ENCODE results near the gene NOTCH1.

Gene NOTCH1

DNA sequence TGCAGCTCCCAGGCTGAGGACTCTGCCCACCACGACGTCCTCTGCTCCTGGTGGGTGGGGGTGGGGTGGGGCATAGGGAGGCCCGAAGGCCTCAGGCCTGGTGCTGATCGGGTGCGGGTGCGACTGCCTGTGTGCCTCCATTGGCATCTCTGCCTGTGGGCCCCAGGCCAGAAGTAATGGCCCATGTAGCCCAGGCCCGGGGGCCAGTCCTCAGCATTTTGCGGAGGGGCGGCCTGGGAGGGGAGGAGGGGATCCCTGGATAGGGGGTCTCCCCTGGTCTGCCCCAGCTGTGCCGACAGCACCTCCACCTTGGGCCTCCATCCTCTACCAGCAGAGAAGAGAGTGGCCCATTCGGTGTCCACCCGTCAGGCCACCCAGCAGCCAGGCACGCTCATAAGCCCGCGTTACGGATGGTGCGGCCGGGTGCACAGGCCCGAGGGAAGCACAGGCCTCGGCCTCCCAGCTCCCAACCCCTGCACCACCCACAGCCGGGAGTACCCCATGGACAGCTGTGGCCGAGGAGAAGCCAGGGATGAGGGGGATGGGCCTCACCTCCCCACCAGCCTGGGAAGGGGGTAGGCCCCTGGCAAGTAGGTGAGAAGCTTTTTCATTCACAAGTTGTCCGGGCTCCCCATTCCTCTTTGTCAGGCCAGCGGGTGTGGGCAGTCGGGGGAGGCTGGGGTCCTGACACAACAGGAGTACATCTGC is 1.8 kb upstream of the NOTCH1 start:
- DNase-seq: no peak

DNA sequence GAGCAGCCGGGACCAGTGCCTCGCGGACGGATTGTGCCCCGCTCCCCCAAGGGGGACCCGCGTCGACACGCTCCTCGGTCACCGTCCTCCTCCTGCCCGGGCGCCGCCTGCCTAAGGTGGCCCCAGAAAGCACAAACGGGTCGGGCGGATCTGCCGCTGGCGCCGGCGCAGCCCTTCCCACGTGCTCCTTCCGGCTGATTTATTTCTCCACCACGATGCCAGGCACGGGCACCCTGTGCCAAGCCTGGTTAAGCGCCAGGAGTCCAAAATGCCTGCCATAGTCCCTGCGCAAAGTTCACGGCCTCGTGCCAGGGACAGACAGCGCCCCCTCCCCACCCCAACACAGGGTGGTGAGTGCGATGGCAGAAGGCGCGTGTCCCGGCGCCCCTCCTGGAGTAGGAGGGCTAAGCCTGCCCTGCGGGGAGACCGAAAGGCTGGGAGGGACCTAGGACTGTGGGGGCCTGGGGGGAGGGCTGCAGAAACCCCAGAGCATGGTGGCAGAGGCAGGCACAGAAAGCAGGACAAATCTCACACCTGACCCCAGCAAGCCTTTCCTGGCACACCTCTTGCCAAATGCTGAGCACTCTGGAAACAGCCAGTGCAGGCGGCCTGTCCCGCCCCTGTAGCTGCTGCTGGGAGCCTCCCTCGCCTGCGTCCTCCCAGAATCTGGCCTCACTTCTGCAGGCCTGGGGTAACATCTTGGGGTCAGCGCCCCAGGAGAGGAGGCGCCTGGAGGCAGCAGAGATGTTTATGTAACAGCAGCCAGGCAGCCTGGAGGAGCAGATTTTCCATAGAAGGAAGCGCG is 1.1 kb upstream of the NOTCH1 start:
- peak in 32 of 56 donors; percentile 30 to 72 (median 56) for DNase-seq

DNA sequence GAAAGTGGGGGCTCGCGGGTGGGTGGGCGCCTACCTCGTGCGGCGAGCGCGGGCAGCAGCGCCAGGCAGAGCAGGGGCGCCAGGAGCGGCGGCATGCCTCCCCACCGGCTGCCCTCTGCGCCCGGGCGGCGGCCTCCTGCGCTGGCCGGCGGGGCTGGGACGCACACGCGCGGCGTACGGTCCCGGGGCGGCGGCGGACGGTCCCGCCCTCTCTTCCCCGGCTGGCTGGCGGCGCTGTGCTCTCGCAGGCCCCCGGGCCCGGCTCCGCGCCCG is 220 bp downstream of the NOTCH1 start:
- DNase-seq: no peak

- DNase-seq: peak in 3 of 56 donors; percentile 62 to 67 (median 65)
These were observed 720 bp downstream of the NOTCH1 start for GRCh38 chr9:136544964-136545691.

- DNase-seq: peak in 54 of 56 donors; percentile 42 to 94 (median 85)
These were observed 1.3 kb downstream of the NOTCH1 start for GRCh38 chr9:136544548-136544963.

- DNase-seq: peak in 55 of 56 donors; percentile 30 to 93 (median 84)
These were observed 1.9 kb downstream of the NOTCH1 start for GRCh38 chr9:136543830-136544547.

DNA sequence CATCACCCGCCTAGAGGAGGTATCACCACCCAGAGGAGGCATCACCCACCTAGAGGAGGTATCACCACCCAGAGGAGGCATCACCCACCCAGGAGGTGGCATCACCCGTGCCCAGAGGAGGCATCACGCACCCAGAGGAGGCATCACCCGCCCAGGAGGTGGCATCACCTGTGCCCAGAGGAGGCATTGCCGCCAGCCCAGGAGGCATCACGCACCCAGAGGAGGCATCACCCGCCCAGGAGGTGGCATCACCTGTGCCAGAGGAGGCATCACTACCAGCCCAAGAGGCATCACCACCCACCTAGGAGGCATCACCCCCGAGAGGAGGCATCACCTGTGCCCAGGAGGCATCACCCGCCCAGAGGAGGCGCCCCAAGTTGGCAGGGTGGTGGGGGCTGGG is 2.6 kb downstream of the NOTCH1 start:
- peak in 1 of 56 donors; percentile 60 for DNase-seq

DNA sequence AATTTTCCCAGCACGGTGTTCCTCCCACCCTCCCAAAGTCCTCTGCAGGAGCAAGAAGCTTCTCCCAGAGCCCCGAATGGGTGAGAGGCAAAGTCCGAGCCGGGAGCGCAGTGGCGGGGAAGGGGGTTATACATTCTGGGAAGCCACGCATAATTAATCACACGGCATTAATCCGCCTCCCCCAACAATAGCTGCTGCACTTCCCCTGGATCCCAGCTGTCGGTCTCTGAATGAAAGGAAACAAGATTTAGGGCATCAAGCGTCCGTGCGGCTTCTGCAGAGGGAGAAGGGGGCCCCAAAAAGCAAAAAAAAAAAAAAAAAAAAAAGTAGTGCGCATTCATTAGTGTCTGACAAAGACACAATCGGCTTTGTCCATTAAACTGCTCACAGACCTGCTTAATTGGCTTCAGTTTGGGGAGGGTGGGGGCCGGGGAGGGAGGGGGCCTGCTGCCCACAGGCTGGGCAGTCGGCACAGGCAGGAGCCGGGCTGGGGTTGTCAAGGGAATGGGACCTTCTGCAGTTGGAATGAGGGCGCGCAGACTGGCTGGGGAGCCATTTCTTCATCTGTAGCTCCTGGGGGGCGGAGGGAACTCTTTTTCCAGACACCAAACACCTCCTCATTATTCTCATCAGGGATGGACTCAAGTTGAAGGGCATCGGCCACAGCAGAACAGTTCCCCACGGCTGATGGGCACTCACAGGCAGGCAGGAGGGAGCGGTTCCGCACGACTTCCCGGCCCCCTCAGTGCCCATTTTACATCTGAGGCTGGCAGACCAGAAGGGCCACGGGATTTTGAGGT is 3.4 kb downstream of the NOTCH1 start:
- DNase-seq: peak in 45 of 56 donors; percentile 27 to 82 (median 56)

GRCh38 chr9:136541709-136542108 is 4.1 kb downstream of the NOTCH1 start:
- peak in 35 of 56 donors; percentile 28 to 77 (median 49) for DNase-seq

GRCh38 chr9:136541179-136541578 is 4.7 kb downstream of the NOTCH1 start:
- no peak for DNase-seq

GRCh38 chr9:136539427-136540421 is 6.1 kb downstream of the NOTCH1 start:
- DNase-seq: peak in 32 of 56 donors; percentile 15 to 70 (median 43)

DNA sequence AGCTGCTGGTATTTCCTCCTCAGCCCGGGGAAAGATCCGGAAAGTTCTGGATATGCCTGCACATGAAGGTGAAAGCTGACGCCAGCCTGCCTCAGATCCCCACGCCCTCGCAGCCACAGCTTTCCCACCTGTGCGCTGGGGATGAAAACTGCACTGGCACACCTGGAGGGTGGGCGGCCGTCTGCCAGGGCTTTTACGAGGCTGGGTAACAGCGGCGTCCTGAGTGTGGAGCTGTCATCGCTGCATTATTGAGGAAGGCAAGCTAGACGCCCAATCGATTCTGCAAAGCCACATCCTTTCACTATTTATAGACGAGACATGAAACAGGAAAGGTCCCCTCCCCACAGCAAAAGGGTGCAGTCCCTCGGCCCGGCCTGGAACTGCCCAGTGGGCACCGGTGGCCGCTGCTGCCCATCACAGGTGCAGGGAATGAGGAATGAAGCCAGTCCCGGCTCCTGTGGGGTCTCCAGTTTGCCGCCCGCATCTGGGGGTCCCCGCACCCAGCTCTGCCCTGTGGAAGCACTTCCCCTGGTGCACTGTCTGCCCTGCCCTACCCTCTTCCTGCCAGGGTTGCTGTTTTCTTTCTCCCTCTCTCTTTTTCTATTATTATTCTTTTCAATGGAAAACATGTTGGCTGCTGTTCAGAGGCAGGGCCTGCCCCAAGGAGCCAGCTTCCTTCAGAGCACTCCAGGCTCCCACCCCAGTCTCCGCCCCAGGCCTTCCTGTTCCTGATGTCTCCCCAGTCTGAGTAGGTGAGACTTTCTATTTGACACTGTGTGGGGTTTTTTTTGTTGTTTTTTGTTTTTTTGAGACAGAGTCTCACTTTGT is 7.0 kb downstream of the NOTCH1 start:
- DNase-seq: peak in 7 of 56 donors; percentile 17 to 48 (median 33)

DNA sequence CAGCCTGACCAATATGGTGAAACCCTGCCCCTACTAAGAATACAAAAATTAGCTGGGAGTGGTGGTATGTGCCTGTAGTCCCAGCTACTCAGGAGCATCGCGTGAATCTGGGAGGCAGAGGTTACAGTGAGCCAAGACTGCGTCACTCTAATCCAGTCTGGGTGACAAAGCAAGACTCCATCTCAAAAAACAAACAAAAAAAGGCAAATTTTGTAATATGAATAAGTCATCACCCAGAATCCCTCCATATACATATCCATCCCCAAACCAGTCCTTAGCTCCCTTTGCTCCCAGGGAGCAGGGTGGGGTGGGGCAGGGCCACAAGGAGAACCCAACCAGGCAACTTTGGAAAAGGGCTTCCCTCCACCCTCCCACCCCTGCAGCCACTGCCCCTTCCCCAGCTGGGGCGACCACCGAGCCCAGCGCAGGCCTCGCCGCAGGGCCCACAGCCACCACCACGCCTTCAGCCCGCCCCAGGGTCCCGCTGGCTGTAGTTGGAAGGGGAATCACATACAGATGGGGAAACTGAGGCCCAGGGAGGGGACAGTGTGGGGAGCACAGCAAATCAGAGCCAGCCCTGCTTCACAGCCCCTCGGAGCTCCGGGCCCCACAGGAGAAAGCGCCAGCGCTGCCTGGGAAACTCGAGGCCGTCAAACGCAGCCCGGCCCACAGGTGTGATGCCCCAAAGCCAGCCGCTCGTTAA is 7.8 kb downstream of the NOTCH1 start:
- no peak for DNase-seq

GRCh38 chr9:136537411-136537810 is 8.4 kb downstream of the NOTCH1 start:
- no peak for DNase-seq

DNA sequence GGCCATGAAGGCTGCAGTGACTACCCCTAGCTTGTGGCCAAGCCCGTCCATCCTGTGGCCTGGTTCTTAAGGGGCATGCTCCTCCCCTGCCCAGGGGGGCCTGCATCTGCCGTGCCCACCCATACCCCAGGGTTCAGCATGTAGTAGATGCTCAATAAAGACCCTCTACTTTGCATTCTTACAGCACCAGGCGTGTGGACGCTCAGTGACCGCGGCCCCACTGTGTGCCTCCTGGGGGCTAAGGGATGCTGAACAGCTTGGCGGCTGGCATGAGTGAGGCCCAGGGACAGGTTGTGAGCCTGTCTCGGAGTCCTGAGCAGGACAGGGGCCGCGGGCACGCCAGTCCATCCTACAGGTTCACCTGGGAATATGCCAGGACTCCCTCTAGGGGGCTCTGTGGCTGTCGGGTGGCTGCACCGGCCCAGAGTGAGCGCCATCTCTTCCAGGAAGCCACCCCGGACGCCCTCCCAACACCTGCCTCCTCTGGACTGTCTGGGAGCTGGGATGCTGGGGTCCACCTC is 9.1 kb downstream of the NOTCH1 start:
- no peak for DNase-seq

- no peak for DNase-seq
These were observed 9.7 kb downstream of the NOTCH1 start for GRCh38 chr9:136536051-136536720.

DNA sequence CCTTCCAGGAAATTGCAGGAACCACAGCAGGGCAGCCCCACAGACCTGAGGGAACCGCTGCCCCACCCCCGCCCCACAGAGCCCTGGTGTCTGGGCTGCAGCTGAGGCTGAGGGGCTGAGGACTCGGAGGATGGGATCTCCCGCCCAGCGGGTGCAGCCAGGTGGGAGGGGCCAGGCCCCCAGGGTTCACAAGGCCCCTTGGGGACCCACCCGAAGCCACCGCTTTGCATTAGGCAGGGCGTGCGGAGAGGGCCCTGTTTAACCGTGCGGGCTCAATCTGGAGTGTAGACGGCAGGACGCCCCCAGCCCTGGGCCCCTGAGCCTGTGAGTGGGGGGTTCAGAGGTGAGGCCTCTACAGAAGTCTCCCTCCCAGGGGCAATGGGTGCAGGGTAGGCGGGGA is 10.8 kb downstream of the NOTCH1 start:
- DNase-seq: no peak
